Activated naive CD8-positive, alpha-beta T cell treated with anti-CD3 and anti-CD28 coated beads, Interleukin-2, amount 10 ng/mL, durations not matched to agents 7 days and 5 days (primary cell): ENCODE results near the gene RPL29. TPM values are rescaled to one million over a fixed set of nuclear protein-coding genes. Genes with fewer than 3 reads are reported as not detected.
A peak's percentile ranks its signal among the peaks of the same experiment; 100 is the strongest.

Experiments
- ATAC-seq: fragments of 150-1000 bp; cut with Tn5 transposase; one replicate; pipeline ENCODE4 v1.10.0; 2021; ENCODE audit warnings: low read depth, moderate library complexity
- POLR2A ChIA-PET: fragments of 350-600 bp; sonication (Branson Sonifier 250); formaldehyde crosslinking; loops from one replicate; lab custom pipeline; 2021; ENCODE audit warnings: antibody characterized with exemption; lab: Charles Lee
- DNase-seq: peaks from one replicate; pipeline ENCODE4 v3.0.0; 2021
- H3K27ac Mint-ChIP-seq: one replicate; pipeline ENCODE4 v1.8.0; 2022; ENCODE audit warnings: mild to moderate bottlenecking, mixed read lengths
- H3K27me3 Mint-ChIP-seq: one replicate; pipeline ENCODE4 v1.8.0; 2022; ENCODE audit warnings: mild to moderate bottlenecking, moderate library complexity, mixed read lengths
- H3K36me3 Mint-ChIP-seq: one replicate; pipeline ENCODE4 v1.8.0; 2021; ENCODE audit warnings: mild to moderate bottlenecking, mixed read lengths
- H3K4me1 Mint-ChIP-seq: one replicate; pipeline ENCODE4 v1.8.0; 2021; ENCODE audit warnings: mixed read lengths
- H3K4me3 Mint-ChIP-seq: one replicate; pipeline ENCODE4 v1.8.0; 2022; ENCODE audit warnings: mild to moderate bottlenecking, moderate library complexity, mixed read lengths
- H3K9me3 Mint-ChIP-seq: one replicate; pipeline ENCODE4 v1.8.0; 2021; ENCODE audit warnings: mixed read lengths
- total RNA-seq, 2 experiments: library from RNA; stranded (reverse); gene quantifications; one replicate each; pipeline ENCODE4 v1.2.3, GENCODE V29; 2021

RPL29 gene
- total RNA-seq, 2 experiments from 2014 or later = 1,076 to 1,089 TPM

GRCh38 chr3:51968170-51968775 is 27.4 kb downstream of the RPL29 start:
- no peaks in the 10 kb centered on the region for H3K36me3 Mint-ChIP-seq
- DNase-seq (no peak), ATAC-seq (no peak)
- POLR2A ChIA-PET = interaction anchor here (2.5 to 2.8 kb wide), 2 partner anchors 14 to 26 kb away, joined by 13 to 15 read pairs; partner anchors contain the start of genes ACY1, PARP3 and RRP9
- H3K4me1 Mint-ChIP-seq = peaks cover 9% of the 10 kb centered on the region
- H3K27ac Mint-ChIP-seq = no peak overlapping the region
- H3K27me3 Mint-ChIP-seq = peaks cover 4% of the 10 kb centered on the region
- H3K9me3 Mint-ChIP-seq = no peaks in the 10 kb centered on the region
- peak overlapping the region; percentile 86 for H3K4me3 Mint-ChIP-seq

GRCh38 chr3:51967384-51968169 is 28.1 kb downstream of the RPL29 start, which contains the start of gene PCBP4:
Gene PCBP4, minus strand, starts transcription at chr3:51967454. Its CDS starts 6,214 bp downstream, at chr3:51961240.
- peaks cover 9% of the 10 kb centered on the region for H3K4me1 Mint-ChIP-seq
- no peaks in the 10 kb centered on the region for H3K9me3 Mint-ChIP-seq
- peak within 1 kb of the TSS; percentile 67 for H3K27ac Mint-ChIP-seq
- DNase-seq (peak; percentile 67), ATAC-seq (peak; percentile 66)
- H3K4me3 Mint-ChIP-seq = peak within 1 kb of the TSS; percentile 86
- H3K36me3 Mint-ChIP-seq = no peaks in the 10 kb centered on the region
- POLR2A ChIA-PET = interaction anchor here (1.5 to 2.8 kb wide), 3 partner anchors 11 to 26 kb away, joined by 4 to 15 read pairs (median 13); partner anchors contain the start of genes ACY1, PARP3 and RRP9
- H3K27me3 Mint-ChIP-seq = peaks cover 4% of the 10 kb centered on the region

DNA sequence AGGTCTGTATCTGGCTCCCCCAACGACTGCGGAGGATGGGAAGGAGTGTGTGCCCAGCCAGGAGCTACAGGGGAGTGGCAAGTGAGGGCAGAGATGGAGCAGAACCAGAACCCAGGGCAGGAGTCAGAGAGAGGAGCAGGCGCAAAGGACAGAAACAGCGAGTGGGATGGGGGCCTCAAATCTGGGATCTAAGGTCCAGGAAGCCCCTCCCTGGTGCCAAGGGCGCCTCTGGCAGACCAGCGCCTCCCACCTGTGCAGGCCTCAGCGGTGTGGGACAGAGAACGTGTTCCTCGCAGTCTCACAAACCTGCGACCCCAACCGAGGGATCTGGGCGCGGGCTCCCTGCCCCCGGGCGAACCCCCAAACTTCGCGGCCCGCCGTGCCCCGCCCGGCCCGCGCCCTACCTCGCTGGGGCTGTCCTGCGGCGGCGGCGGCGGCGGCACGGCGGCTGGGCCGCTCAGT is 28.7 kb downstream of the RPL29 start:
- peak; percentile 68 for DNase-seq

DNA sequence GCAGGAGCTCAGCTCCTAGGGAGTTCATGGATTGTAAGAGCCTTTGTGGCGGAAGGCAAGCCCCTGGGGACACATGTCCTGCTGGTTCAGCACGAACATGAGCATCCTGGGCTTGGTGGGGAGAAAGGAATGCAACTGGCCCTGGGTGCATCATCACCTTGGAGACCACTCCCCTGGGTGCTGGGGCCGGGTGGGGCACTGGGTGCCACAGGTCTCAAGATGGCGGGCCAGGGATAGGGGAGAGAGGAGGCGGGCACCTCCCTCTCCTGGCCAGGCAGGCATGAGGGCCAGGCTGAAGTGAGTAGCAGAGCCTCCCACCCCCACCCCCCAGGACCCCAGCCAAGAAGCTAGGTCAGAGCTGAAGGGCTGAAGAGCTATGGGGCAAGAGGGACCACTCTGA is 29.2 kb downstream of the RPL29 start:
- peaks cover 9% of the 10 kb centered on the region for H3K4me1 Mint-ChIP-seq
- POLR2A ChIA-PET = interaction anchor here (1.5 to 2.5 kb wide), 3 partner anchors 12 to 24 kb away, joined by 4 to 13 read pairs (median 10); partner anchors contain the start of genes PARP3 and RRP9
- H3K36me3 Mint-ChIP-seq = no peaks in the 10 kb centered on the region
- H3K9me3 Mint-ChIP-seq = no peaks in the 10 kb centered on the region
- ATAC-seq (no peak), DNase-seq (no peak)
- H3K4me3 Mint-ChIP-seq = peak overlapping the region; percentile 82
- peak overlapping the region; percentile 21 for H3K27ac Mint-ChIP-seq
- peaks cover 6% of the 10 kb centered on the region for H3K27me3 Mint-ChIP-seq

More for the DNA sequence above, 28.7 kb downstream of the RPL29 start:
- POLR2A ChIA-PET = interaction anchor here (1.5 to 2.5 kb wide), 2 partner anchors 12 to 25 kb away, joined by 4 to 13 read pairs; partner anchors contain the start of genes PARP3 and RRP9
- no peaks in the 10 kb centered on the region for H3K36me3 Mint-ChIP-seq
- H3K27me3 Mint-ChIP-seq = peaks cover 4% of the 10 kb centered on the region
- no peaks in the 10 kb centered on the region for H3K9me3 Mint-ChIP-seq
- H3K4me3 Mint-ChIP-seq = peak overlapping the region; percentile 82
- peaks cover 9% of the 10 kb centered on the region for H3K4me1 Mint-ChIP-seq
- peak; percentile 62 for ATAC-seq
- no peak overlapping the region for H3K27ac Mint-ChIP-seq

DNA sequence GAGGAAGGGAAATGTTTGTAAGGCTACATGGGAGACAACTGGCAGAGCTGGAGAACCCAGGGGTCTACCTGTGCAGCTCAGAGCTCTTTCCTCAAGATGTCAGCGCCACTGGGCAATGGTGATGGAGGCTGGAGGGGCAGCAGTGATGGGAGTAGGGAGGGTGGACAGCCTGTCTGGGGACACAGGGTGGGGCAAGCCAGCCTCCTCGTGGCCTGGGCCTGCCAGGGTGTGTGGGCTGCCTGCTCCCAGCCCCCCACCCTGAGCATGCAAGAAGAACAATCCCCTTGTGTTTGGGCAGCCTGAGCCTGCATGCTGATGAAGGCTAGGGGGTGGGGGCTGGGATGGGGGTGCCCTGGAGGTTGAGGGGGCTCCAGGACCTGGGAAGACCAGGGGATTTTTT is 29.7 kb downstream of the RPL29 start:
- peaks cover 9% of the 10 kb centered on the region for H3K4me1 Mint-ChIP-seq
- DNase-seq (no peak), ATAC-seq (no peak)
- H3K36me3 Mint-ChIP-seq = no peaks in the 10 kb centered on the region
- POLR2A ChIA-PET = interaction anchor here (1.0 to 1.9 kb wide), 3 partner anchors 8 to 24 kb away, joined by 3 to 10 read pairs (median 4); partner anchors contain the start of genes ABHD14B, PARP3 and RRP9
- peak overlapping the region; percentile 82 for H3K4me3 Mint-ChIP-seq
- peaks cover 11% of the 10 kb centered on the region for H3K27me3 Mint-ChIP-seq
- no peak overlapping the region for H3K27ac Mint-ChIP-seq
- H3K9me3 Mint-ChIP-seq = no peaks in the 10 kb centered on the region

DNA sequence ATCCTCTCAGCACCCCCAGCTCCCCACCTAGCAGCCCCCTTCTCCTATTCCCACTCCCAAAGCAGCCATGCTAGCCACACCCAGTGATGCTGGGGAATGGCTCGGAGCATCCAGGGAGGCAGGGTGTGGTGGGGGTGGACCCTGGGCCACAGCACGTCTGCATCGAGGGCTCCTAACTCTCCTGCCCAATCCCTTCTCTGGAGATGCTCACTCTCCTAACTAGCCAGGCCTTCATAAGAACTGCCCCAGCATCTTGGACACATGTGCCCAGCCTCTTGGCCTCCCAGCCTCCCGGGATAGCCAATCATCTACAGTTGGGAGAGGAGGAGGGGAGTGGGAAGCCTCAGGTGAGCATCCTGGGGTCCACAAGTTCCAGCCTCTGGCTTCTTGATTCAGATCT is 31.2 kb downstream of the RPL29 start:
- Mint-ChIP-seq H3K27me3 (peaks cover 11% of the 10 kb centered on the region), H3K9me3 (no peaks in the 10 kb centered on the region), H3K4me3 (no peak overlapping the region), H3K36me3 (no peaks in the 10 kb centered on the region), H3K4me1 (peaks cover 6% of the 10 kb centered on the region), H3K27ac (no peak overlapping the region)
- ATAC-seq (no peak), DNase-seq (no peak)
- POLR2A ChIA-PET = interaction anchor here (1.9 kb wide), 1 partner anchor 22 kb away, joined by 10 read pairs; the partner anchor contains the start of genes PARP3 and RRP9

DNA sequence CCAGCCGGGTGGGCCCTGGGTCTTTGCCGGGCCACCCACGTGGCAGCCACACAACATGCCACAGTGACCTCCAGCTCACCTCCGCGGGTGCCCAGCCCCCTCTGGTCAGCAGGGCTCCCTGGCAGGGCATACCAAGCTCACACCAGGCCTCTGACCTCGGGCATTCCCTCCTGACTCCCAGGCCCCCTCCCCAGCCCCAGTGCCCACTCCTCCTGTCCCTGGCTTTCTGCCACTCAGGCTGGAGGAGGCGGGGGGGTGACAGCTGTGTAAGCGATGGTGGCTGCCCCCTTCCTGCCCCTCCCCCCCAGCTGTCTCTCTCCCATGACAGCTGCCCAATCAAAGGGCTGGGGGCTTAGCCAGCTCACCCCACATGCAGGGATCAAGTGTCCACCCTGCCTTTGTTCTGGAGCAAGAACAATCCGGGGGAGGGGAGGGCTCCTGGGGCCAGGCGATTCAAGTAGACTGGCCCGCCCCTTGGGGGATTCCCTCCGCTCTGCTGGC is 31.7 kb downstream of the RPL29 start:
- Mint-ChIP-seq H3K4me1 (peaks cover 6% of the 10 kb centered on the region), H3K36me3 (no peaks in the 10 kb centered on the region), H3K27ac (no peak overlapping the region), H3K9me3 (no peaks in the 10 kb centered on the region), H3K4me3 (no peak overlapping the region), H3K27me3 (peaks cover 11% of the 10 kb centered on the region)
- DNase-seq (no peak), ATAC-seq (no peak)
- POLR2A ChIA-PET = no interaction called here

- Mint-ChIP-seq H3K4me3 (no peak overlapping the region), H3K27ac (no peak overlapping the region), H3K9me3 (no peaks in the 10 kb centered on the region), H3K27me3 (peaks cover 13% of the 10 kb centered on the region), H3K4me1 (peaks cover 6% of the 10 kb centered on the region), H3K36me3 (peaks cover 2% of the 10 kb centered on the region)
- POLR2A ChIA-PET = interaction anchor here (1.2 to 1.3 kb wide), 2 partner anchors 11 to 20 kb away, joined by 3 to 4 read pairs; partner anchors contain the start of genes ABHD14B and ACY1
- ATAC-seq (no peak), DNase-seq (no peak)
These were observed 32.7 kb downstream of the RPL29 start for GRCh38 chr3:51962854-51963530.

DNA sequence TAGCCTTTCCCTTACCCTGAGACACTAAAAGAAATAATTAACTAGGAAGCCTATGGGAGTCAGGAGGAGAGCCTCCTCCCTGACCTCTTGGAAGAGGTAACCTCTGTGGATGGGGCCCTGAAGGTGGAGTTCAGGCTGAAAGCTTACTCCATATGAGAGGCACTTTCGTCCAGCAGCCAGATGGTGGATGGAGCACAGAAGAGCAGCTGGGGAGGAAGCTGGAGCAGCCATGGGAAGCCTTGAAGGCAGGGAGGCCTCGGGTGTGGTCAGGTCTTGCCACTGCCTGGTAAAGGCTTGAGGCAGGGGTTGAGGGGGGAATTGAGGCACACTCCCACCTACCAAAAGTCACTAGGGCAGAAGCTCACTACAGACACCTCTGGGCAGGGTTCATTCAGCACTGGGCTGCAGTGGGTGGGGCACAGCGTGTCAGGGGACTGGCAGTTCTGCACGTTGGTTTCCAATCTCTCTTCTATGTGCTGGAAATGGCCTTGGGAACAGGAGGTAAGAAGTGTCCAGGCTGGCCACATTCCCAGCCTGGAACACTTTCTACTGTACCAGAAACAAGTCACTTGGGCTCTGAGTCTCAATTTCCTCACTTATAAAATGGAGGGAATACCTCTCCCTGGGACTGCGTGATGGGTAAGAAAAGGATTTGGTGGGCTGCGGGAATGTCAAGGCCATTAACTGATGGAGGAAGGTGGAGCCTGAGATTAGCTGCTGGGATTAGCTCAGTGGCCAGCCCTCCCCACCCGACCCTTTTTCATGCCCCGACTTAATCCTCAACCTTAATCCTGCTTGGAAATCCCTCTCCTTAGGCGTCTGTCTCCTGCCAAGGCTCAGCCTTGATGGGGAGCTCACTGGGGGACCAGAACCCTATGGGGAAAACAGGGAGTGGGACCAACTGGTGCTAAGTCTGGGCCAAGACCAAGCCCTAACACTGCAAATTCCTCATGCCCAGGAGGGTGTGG is 33.8 kb downstream of the RPL29 start:
- H3K4me3 Mint-ChIP-seq = no peak overlapping the region
- peaks cover 2% of the 10 kb centered on the region for H3K36me3 Mint-ChIP-seq
- DNase-seq (no peak), ATAC-seq (no peak)
- POLR2A ChIA-PET = interaction anchor here (1.2 to 1.3 kb wide), 2 partner anchors 12 to 21 kb away, joined by 3 to 4 read pairs; partner anchors contain the start of genes ABHD14B and ACY1
- H3K27ac Mint-ChIP-seq = no peak overlapping the region
- no peaks in the 10 kb centered on the region for H3K9me3 Mint-ChIP-seq
- peaks cover 14% of the 10 kb centered on the region for H3K27me3 Mint-ChIP-seq
- H3K4me1 Mint-ChIP-seq = peaks cover 6% of the 10 kb centered on the region

- DNase-seq (no peak), ATAC-seq (no peak)
- Mint-ChIP-seq H3K27me3 (peaks cover 22% of the 10 kb centered on the region), H3K27ac (no peak overlapping the region), H3K9me3 (no peaks in the 10 kb centered on the region), H3K36me3 (peaks cover 2% of the 10 kb centered on the region), H3K4me3 (no peak overlapping the region), H3K4me1 (peaks cover 4% of the 10 kb centered on the region)
- POLR2A ChIA-PET = no interaction called here
These were observed 34.7 kb downstream of the RPL29 start for GRCh38 chr3:51961011-51961410.

GRCh38 chr3:51960386-51960785 is 35.3 kb downstream of the RPL29 start:
- POLR2A ChIA-PET = no interaction called here
- peaks cover 3% of the 10 kb centered on the region for H3K4me1 Mint-ChIP-seq
- no peak overlapping the region for H3K4me3 Mint-ChIP-seq
- peaks cover 19% of the 10 kb centered on the region for H3K27me3 Mint-ChIP-seq
- DNase-seq = no peak
- no peak overlapping the region for H3K27ac Mint-ChIP-seq
- ATAC-seq = no peak
- H3K36me3 Mint-ChIP-seq = peaks cover 2% of the 10 kb centered on the region
- H3K9me3 Mint-ChIP-seq = no peaks in the 10 kb centered on the region

- POLR2A ChIA-PET = interaction anchor here (0.6 kb wide), 1 partner anchor 20 kb away, joined by 3 read pairs; no protein-coding TSS in a partner anchor
- H3K9me3 Mint-ChIP-seq = no peaks in the 10 kb centered on the region
These were observed 36.0 kb downstream of the RPL29 start for GRCh38 chr3:51959651-51960050.

More at GRCh38 chr3:51959651-51960050, 36.0 kb downstream of the RPL29 start:
- Mint-ChIP-seq H3K36me3 (peaks cover 2% of the 10 kb centered on the region), H3K4me3 (no peak overlapping the region), H3K27me3 (peaks cover 26% of the 10 kb centered on the region), H3K4me1 (peaks cover 2% of the 10 kb centered on the region), H3K27ac (no peak overlapping the region)
- DNase-seq = no peak
- no peak for ATAC-seq
